Panc1 (cell line): ENCODE results near the gene CDC7. TPM values are rescaled to one million over a fixed set of nuclear protein-coding genes. Genes with fewer than 3 reads are reported as not detected.

Source experiments
- ATAC-seq: fragments of 200-7000 bp; cut with Tn5 transposase; 2 replicates; pipeline ENCODE4 v1.9.1; 2020; ENCODE audit warnings: mild to moderate bottlenecking, moderate library complexity
- BruUV-seq: library from RNA; stranded (reverse); fragments of 400-500 nt; replicated peaks from 2 replicates; lab custom pipeline; 2021; lab: Mats Ljungman, UMichigan
- CTCF ChIA-PET: fragments of 300-600 bp; sonication (Branson Sonifier 250); formaldehyde crosslinking; loops from one replicate; lab custom pipeline; 2022; ENCODE audit warnings: antibody characterized with exemption; lab: Charles Lee
- POLR2A ChIA-PET: fragments of 300-600 bp; sonication (Branson Sonifier 250); formaldehyde crosslinking; loops from one replicate; lab custom pipeline; 2022; ENCODE audit warnings: antibody characterized with exemption; lab: Charles Lee
- DNase-seq: peaks from one replicate; pipeline ENCODE4 v3.0.0-alpha.2; 2010; ENCODE audit warnings: low read depth, low spot score
- H3K27ac ChIP-seq: 2 replicates; pipeline ENCODE4 v1.5.1; 2011; ENCODE audit warnings: mild to moderate bottlenecking, low read length, inconsistent platforms
- H3K27me3 ChIP-seq: fragments of 200-500 bp; sonication (Bioruptor generic); 2 replicates; pipeline ENCODE4 v1.6.0; 2014; ENCODE audit warnings: low read length, inconsistent platforms; ENCODE audit not compliant: control insufficient read depth, insufficient read depth
- H3K36me3 ChIP-seq: fragments of 200-500 bp; sonication (Bioruptor generic); 2 replicates; pipeline ENCODE4 v1.5.1; 2014; ENCODE audit warnings: inconsistent platforms, mild to moderate bottlenecking, low read length, moderate library complexity; ENCODE audit not compliant: control insufficient read depth, insufficient read depth
- H3K4me1 ChIP-seq: 2 replicates; pipeline ENCODE4 v1.5.1; 2011; ENCODE audit warnings: inconsistent platforms, mild to moderate bottlenecking, low read length, moderate library complexity; ENCODE audit not compliant: control insufficient read depth, insufficient read depth
- H3K4me3 ChIP-seq, 2 experiments: 2 replicates each; pipeline ENCODE4 v1.5.1; 2011 to 2012; ENCODE audit warnings: low read depth in 2 of 2, low read length in 2 of 2, mild to moderate bottlenecking in 2 of 2, inconsistent platforms in 1 of 2, moderate library complexity in 1 of 2
- H3K9me3 ChIP-seq: fragments of 200-500 bp; sonication (Bioruptor generic); 2 replicates; pipeline ENCODE4 v1.5.1; 2014; ENCODE audit warnings: low read depth, mild to moderate bottlenecking, inconsistent platforms, low read length, moderate library complexity; ENCODE audit not compliant: control insufficient read depth, insufficient read depth
- POLR2AphosphoS5 ChIP-seq: IDR thresholded peaks from 2 replicates; pipeline ENCODE4 v1.6.1; 2012; ENCODE audit warnings: mild to moderate bottlenecking, low read depth, low read length, moderate library complexity
- SIN3A ChIP-seq: IDR thresholded peaks from 2 replicates; pipeline ENCODE4 v1.6.1; 2012; ENCODE audit warnings: low read depth, mild to moderate bottlenecking, low read length, moderate library complexity, borderline replicate concordance; ENCODE audit not compliant: insufficient read depth
- TCF7L2 ChIP-seq: IDR thresholded peaks from 2 replicates; pipeline ENCODE4 v1.6.1; 2011; ENCODE audit warnings: mild to moderate bottlenecking, low read depth, low read length, inconsistent platforms
- in situ Hi-C: cut with HindIII; loops from 2 replicates; pipeline ENCODE4 v1.10.0; 2016; ENCODE audit warnings: low sequenced_read_pairs, low pct_unique_long_range_greater_than_20kb
- intact Hi-C: fragments of 100-400 bp; cut with micrococcal nuclease; formaldehyde crosslinking; loops from one replicate; pipeline ENCODE4 v1.10.0; 2022; ENCODE audit not compliant: unreplicated experiment
- total RNA-seq: library from RNA; stranded (reverse); gene quantifications from one replicate; pipeline ENCODE4 v1.2.1, GENCODE V29; 2021; ENCODE audit not compliant: unreplicated experiment
- TF ChIP-seq, protein P1 (sequence below): fragments of 450-650 bp; IDR thresholded peaks from 2 replicates; pipeline ENCODE4 v1.5.1; 2017; ENCODE audit warnings: mild to moderate bottlenecking
- TF ChIP-seq, protein P2 (sequence below), 2 experiments: IDR thresholded peaks; 2 replicates each; pipeline ENCODE4 v1.6.1; 2011 to 2012; ENCODE audit warnings: low read depth in 2 of 2, control low read depth in 1 of 2, low read length in 1 of 2, mild to moderate bottlenecking in 1 of 2, moderate library complexity in 1 of 2; ENCODE audit not compliant: insufficient read depth in 1 of 2

The CDC7 gene
- total RNA-seq, 1 experiment from 2014 or later: 30.1 TPM

DNA sequence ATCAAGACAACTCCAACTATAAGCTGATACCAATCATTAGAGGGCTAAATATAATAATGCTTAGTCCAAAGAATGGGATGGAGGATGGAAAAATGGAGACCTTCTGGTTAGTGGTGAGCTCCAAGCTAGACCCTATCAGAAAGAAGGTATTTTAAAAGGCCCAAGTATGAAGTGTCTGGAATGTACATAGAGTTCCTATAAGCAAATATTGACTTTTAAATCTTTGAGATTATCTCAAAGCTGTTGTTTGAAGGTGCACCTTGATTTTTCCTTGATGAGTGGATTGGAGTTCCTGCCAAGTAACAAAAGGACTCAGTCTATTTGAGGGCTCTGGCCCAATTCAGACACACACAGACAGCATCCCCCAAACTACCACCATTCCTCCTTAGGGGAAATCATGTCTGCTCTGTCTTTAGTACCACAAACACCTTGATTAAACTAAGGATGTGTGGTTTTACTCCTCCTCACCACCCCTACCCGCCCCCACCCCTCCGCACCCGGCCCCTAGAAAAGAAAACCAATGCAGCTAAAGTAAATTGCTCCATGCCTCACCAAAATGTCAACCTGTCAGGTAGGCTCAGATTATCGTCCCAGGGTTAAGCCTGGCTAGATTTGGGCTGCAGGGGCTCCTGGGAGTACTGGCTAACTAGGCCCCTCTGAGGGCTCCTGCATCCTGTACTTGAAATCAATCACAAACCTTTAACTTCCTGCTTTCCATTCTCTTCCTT is 59.4 kb downstream of the CDC7 start:
- Histone ChIP-seq H3K27ac (no peak overlapping the region), H3K9me3 (no peaks in the 10 kb centered on the region), H3K36me3 (no peaks in the 10 kb centered on the region), H3K4me1 (0 out of 2 replicates have a peak, but pooled peaks cover 3% of the 10 kb centered on the region), H3K27me3 (no peaks in the 10 kb centered on the region), H3K4me3 (no peak overlapping the region)
- intact Hi-C loops: no loop called here
- in situ Hi-C loops: no loop called here
- BruUV-seq: no TSS peak
- ATAC-seq (no peak; the same call in 1 of the 2 replicates), DNase-seq (no peak)
- CTCF ChIA-PET: no interaction called here
- POLR2A ChIA-PET: no interaction called here
- TF ChIP-seq TCF7L2 (no peak), POLR2AphosphoS5 (no peak), SIN3A (no peak)
- TF ChIP-seq, protein P1, sequence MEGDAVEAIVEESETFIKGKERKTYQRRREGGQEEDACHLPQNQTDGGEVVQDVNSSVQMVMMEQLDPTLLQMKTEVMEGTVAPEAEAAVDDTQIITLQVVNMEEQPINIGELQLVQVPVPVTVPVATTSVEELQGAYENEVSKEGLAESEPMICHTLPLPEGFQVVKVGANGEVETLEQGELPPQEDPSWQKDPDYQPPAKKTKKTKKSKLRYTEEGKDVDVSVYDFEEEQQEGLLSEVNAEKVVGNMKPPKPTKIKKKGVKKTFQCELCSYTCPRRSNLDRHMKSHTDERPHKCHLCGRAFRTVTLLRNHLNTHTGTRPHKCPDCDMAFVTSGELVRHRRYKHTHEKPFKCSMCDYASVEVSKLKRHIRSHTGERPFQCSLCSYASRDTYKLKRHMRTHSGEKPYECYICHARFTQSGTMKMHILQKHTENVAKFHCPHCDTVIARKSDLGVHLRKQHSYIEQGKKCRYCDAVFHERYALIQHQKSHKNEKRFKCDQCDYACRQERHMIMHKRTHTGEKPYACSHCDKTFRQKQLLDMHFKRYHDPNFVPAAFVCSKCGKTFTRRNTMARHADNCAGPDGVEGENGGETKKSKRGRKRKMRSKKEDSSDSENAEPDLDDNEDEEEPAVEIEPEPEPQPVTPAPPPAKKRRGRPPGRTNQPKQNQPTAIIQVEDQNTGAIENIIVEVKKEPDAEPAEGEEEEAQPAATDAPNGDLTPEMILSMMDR: no peak
- TF ChIP-seq, protein P2, sequence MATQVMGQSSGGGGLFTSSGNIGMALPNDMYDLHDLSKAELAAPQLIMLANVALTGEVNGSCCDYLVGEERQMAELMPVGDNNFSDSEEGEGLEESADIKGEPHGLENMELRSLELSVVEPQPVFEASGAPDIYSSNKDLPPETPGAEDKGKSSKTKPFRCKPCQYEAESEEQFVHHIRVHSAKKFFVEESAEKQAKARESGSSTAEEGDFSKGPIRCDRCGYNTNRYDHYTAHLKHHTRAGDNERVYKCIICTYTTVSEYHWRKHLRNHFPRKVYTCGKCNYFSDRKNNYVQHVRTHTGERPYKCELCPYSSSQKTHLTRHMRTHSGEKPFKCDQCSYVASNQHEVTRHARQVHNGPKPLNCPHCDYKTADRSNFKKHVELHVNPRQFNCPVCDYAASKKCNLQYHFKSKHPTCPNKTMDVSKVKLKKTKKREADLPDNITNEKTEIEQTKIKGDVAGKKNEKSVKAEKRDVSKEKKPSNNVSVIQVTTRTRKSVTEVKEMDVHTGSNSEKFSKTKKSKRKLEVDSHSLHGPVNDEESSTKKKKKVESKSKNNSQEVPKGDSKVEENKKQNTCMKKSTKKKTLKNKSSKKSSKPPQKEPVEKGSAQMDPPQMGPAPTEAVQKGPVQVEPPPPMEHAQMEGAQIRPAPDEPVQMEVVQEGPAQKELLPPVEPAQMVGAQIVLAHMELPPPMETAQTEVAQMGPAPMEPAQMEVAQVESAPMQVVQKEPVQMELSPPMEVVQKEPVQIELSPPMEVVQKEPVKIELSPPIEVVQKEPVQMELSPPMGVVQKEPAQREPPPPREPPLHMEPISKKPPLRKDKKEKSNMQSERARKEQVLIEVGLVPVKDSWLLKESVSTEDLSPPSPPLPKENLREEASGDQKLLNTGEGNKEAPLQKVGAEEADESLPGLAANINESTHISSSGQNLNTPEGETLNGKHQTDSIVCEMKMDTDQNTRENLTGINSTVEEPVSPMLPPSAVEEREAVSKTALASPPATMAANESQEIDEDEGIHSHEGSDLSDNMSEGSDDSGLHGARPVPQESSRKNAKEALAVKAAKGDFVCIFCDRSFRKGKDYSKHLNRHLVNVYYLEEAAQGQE (IDR thresholded peaks at IDR 0.05; ENCODE audit: insufficient read depth in 1 of 2, low read depth in 2 of 2, low read length in 1 of 2): no peak

DNA sequence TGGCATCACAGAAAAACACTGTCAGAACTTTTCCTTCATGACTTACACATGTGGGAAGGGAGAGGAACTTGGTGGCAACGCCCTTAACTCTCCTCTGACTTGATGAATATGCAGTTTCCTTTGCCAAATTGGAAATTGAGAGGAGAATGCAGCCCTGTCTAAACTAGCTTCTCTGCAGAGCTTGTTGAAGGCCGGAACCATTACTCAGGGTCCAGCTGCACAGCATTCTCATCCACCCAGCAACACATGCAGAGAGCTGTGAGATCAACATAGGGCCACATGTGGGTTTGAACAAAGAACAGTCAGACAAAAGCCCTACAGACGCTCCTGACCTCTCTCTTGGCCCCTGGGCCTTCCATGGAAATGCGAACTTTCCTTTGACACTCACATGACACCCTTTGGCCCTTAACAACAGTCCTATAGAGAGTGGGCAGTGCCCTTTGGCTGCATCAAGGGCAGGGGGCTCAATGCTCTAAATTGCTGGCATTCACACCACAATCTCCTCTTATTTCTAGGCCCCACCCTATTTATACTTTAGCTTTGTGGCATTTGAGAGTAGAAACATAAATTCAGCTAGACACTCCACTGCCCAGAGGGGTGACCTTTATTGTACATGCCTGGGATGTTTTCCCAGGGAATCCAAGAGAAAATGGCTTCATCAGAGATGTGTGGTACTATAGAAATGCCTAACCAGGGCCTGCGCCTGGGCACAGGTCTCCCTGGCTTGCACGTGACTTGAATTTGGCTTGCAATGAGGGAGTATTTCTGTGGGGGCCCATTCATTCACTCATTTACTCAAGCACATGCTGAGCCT is 64.4 kb downstream of the CDC7 start:
- TF ChIP-seq, protein P2 (IDR thresholded peaks at IDR 0.05; ENCODE audit: insufficient read depth in 1 of 2, low read depth in 2 of 2, low read length in 1 of 2): no peak
- no peak for TF ChIP-seq TCF7L2
- no peak for TF ChIP-seq POLR2AphosphoS5
- no peak for TF ChIP-seq SIN3A
- TF ChIP-seq, protein P1: no peak
- ATAC-seq: no peak
- ChIA-PET POLR2A (no interaction called here), CTCF (no interaction called here)
- no peaks in the 10 kb centered on the region for H3K36me3 ChIP-seq
- H3K27me3 ChIP-seq: no peaks in the 10 kb centered on the region
- in situ Hi-C loops: no loop called here
- no peak overlapping the region for H3K27ac ChIP-seq
- H3K9me3 ChIP-seq: no peaks in the 10 kb centered on the region
- intact Hi-C loops: no loop called here
- DNase-seq: no peak
- no peak overlapping the region for H3K4me3 ChIP-seq
- peaks cover 6% of the 10 kb centered on the region; the same call in 1 of the 2 replicates for H3K4me1 ChIP-seq
- no TSS peak for BruUV-seq
